Cardiac muscle cell (in vitro differentiated cells and primary cell): ENCODE measurements around the gene IFNA14. TPM values are rescaled to one million over a fixed set of nuclear protein-coding genes. Genes with fewer than 3 reads are reported as not detected.
"Not testable (repeated sequence)": the region's sequence is repeated elsewhere in the genome, so short reads cannot be mapped to it uniquely, and the experiment has no call there.

Experiments used
- DNase-seq, 2 donors: peaks; one replicate each; pipeline versions ENCODE4 v3.0.0 to v3.0.0-alpha.2; 2010 to 2017; ENCODE audit warnings: low read depth in 1 of 2, low spot score in 1 of 2
- H3K27ac ChIP-seq: fragments of 200-600 bp; sonication (generic); 2 replicates; pipeline ENCODE4 v1.5.1; 2016
- H3K27me3 ChIP-seq: fragments of 200-600 bp; sonication (generic); 2 replicates; pipeline ENCODE4 v1.6.0; 2016; ENCODE audit warnings: control low read depth
- H3K36me3 ChIP-seq: fragments of 200-600 bp; sonication (generic); 2 replicates; pipeline ENCODE4 v1.5.1; 2016; ENCODE audit warnings: control low read depth
- H3K4me1 ChIP-seq: fragments of 200-600 bp; sonication (generic); 2 replicates; pipeline ENCODE4 v1.8.1; 2017; ENCODE audit warnings: low read depth, mild to moderate bottlenecking, mixed run types
- H3K4me3 ChIP-seq: fragments of 200-600 bp; sonication (generic); 2 replicates; pipeline ENCODE4 v1.5.1; 2016; ENCODE audit warnings: mild to moderate bottlenecking
- H3K9me3 ChIP-seq: fragments of 200-600 bp; sonication (generic); 2 replicates; pipeline ENCODE4 v1.5.1; 2017; ENCODE audit warnings: low read depth, mild to moderate bottlenecking, control low read depth
- polyA plus RNA-seq: library from polyadenylated mRNA; unstranded; fragments of >200 nt; fragmentation: Nextera tagmentation; extraction: Ambion mirVana; gene quantifications from 2 replicates; pipeline ENCODE4 v1.2.1, GENCODE V29; 2016
- total RNA-seq: library from RNA; depleted of rRNA; stranded (reverse); fragments of >200 nt; gene quantifications from 2 replicates; pipeline ENCODE4 v1.2.3, GENCODE V29; 2016
- TF ChIP-seq, protein P1 (sequence below): IDR thresholded peaks from 2 replicates; pipeline ENCODE4 v1.5.1; 2012; ENCODE audit warnings: low read depth, mild to moderate bottlenecking, low read length

Gene IFNA14
- total and polyA plus RNA-seq, 2 experiments from 2014 or later: not detected

DNA sequence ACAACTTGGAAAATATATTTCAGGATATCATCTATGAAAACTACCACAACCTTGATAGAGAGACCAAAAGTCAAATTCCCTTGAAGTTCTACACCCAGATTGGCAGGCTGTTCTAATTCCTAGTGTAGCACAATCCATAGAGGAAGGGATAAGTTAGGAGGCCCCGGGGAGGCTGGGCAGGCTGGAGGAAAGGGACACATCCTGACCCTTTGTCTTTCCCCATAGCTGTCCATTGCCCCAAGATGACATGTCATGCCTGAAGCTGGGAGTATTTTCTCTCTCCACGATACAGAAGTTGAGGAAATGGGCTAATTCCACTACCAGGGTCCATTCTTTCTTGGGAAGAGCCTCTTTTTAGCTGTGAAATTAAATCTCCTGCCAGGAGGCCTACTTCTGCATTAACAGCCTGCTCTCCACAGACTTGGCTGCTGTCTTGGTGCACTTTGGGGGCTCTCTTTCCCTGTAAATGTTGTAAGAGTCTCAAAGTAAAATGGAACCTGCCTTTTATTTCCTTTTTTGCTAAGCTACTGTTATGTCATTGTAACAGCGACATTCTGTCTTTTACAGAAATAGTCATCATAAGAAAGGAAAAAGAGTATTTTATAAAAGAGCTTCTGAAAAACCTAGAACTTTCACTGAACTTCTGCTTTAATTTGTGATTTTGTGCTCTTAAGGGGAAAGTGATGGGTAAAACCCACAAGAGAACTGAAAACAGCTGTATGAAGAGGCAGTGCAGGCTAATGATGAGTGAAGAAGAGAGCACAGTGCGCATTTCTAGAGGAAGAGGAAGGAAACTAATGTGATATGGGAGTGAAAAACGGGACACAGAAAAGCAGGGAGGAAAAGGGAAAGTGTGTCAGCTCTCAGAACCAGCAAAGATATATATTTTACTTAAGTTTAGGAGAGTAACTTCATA lies 26.1 kb downstream of the IFNA14 start:
- H3K4me1 ChIP-seq, H3K4me3 ChIP-seq, H3K27ac ChIP-seq, H3K36me3 ChIP-seq, H3K9me3 ChIP-seq, H3K27me3 ChIP-seq: not testable (repeated sequence)
- TF ChIP-seq, protein P1, sequence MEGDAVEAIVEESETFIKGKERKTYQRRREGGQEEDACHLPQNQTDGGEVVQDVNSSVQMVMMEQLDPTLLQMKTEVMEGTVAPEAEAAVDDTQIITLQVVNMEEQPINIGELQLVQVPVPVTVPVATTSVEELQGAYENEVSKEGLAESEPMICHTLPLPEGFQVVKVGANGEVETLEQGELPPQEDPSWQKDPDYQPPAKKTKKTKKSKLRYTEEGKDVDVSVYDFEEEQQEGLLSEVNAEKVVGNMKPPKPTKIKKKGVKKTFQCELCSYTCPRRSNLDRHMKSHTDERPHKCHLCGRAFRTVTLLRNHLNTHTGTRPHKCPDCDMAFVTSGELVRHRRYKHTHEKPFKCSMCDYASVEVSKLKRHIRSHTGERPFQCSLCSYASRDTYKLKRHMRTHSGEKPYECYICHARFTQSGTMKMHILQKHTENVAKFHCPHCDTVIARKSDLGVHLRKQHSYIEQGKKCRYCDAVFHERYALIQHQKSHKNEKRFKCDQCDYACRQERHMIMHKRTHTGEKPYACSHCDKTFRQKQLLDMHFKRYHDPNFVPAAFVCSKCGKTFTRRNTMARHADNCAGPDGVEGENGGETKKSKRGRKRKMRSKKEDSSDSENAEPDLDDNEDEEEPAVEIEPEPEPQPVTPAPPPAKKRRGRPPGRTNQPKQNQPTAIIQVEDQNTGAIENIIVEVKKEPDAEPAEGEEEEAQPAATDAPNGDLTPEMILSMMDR: peak; percentile 50
- peak; percentile 6 to 15 for DNase-seq

- not testable (repeated sequence) for H3K9me3 ChIP-seq, DNase-seq
Measured at GRCh38 chr9:21212160-21212559, 27.6 kb downstream of the IFNA14 start.

GRCh38 chr9:21210782-21211181 lies 29.0 kb downstream of the IFNA14 start:
- not testable (repeated sequence) for H3K4me1 ChIP-seq, H3K27me3 ChIP-seq, DNase-seq, H3K4me3 ChIP-seq, H3K9me3 ChIP-seq, H3K36me3 ChIP-seq, H3K27ac ChIP-seq

More at GRCh38 chr9:21212160-21212559, 27.6 kb downstream of the IFNA14 start:
- H3K4me1 ChIP-seq, H3K27me3 ChIP-seq, H3K4me3 ChIP-seq, H3K36me3 ChIP-seq, H3K27ac ChIP-seq: not testable (repeated sequence)

DNA sequence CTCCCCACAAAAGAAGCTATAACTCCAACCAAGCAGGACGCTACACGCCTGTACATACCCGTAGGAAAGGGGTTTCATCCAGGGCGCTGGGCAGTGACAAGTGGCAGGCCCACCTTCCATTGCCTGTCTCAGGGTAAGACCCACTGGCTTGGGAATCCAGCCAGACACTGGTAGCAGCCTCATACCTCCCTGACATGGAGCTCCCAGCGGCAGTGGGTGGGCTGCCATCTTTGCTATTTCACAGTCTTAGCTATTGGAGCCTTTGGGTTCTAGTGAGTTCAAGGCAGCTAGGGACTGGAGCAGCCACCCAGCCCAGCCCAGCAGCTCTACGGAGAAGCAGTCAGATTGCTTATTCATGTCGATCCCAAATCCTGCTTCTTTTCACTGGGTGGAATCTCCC lies 29.5 kb downstream of the IFNA14 start:
- Histone ChIP-seq H3K36me3 (no peaks in the 10 kb centered on the region), H3K9me3 (no peaks in the 10 kb centered on the region), H3K27me3 (no peaks in the 10 kb centered on the region), H3K4me1 (no peaks in the 10 kb centered on the region), H3K4me3 (no peak overlapping the region), H3K27ac (no peak overlapping the region)
- TF ChIP-seq, protein P1: no peak
- DNase-seq: no peak

DNA sequence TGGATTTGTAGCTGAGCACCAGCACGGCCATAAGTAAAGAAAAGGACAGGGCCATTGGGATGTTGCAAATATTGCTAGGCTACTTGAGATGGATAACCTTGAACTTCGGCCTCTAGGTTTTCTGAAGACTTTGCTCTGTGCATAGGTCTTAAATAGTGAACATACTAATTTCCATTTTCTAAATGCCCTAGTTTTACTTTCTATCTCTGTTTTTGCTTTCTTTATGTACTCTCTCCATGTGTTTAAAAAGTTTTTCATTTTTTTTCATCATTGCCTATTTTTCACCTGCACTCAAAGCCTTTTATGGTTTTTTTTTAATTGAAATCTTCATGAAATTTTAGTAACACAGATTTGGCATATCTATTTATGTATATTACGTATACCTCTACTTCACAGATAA lies 32.8 kb downstream of the IFNA14 start, which contains the start of gene IFNA10:
TSS of gene IFNA10 (minus strand) at position 101 of the 400 bp plus-strand sequence. CDS start at position 55, 46 bp downstream.
- H3K4me1 ChIP-seq, H3K36me3 ChIP-seq, H3K27me3 ChIP-seq, DNase-seq, H3K9me3 ChIP-seq, H3K4me3 ChIP-seq, H3K27ac ChIP-seq: not testable (repeated sequence)

DNA sequence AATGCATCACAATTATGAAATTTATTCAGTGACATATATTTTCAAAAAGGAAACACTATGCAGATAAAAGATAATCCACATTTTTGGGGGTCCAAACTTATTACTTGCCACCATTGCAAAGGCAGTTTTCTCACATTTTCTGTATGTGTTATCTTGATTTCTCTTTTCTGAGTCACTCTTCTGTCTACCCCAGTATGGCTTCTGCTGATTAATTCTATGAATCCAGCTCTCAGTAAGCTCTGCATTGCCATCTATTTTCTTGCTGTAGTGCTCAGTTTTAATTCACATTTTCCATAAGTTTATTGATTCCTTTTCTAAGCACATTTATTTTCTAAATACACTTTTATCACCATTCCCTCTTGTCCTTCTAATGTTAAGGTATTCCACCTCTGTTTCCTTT lies 34.6 kb downstream of the IFNA14 start:
- H3K27me3 ChIP-seq: no peaks in the 10 kb centered on the region
- no peak for DNase-seq

GRCh38 chr9:21202105-21202504 lies 37.7 kb downstream of the IFNA14 start, which contains the start of gene IFNA7:
Gene IFNA7 (minus strand): TSS chr9:21202205. CDS start chr9:21202165, 40 bp downstream.
- not testable (repeated sequence) for H3K27ac ChIP-seq, DNase-seq, H3K9me3 ChIP-seq, H3K4me1 ChIP-seq, H3K36me3 ChIP-seq, H3K27me3 ChIP-seq, H3K4me3 ChIP-seq

More for the DNA sequence above, 34.6 kb downstream of the IFNA14 start:
- TF ChIP-seq, protein P1: no peak
- Histone ChIP-seq H3K36me3 (no peaks in the 10 kb centered on the region), H3K9me3 (no peaks in the 10 kb centered on the region), H3K27ac (no peak overlapping the region), H3K4me1 (no peaks in the 10 kb centered on the region), H3K4me3 (no peak overlapping the region)
